Epithelial cell of proximal tubule (primary cell): Measurements from ENCODE around the gene PARL. TPM values are rescaled to one million over a fixed set of nuclear protein-coding genes. Genes with fewer than 3 reads are reported as not detected.

ENCODE experiments used
- DNase-seq: peaks from one replicate; pipeline ENCODE4 v3.0.0-alpha.2; 2011; ENCODE audit warnings: low read depth
- H3K4me3 ChIP-seq: 2 replicates; pipeline ENCODE4 v1.5.1; 2011; ENCODE audit warnings: low read depth, mild to moderate bottlenecking, low read length
- total RNA-seq: library from RNA; depleted of rRNA; stranded (reverse); fragments of >200 nt; gene quantifications from 2 replicates; pipeline ENCODE4 v1.2.3, GENCODE V29; 2015
- TF ChIP-seq, protein P1 (sequence below): conservative IDR thresholded peaks from 2 replicates; pipeline ENCODE4 v1.5.1; 2012; ENCODE audit warnings: low read depth, mild to moderate bottlenecking, low read length

Gene PARL
- total RNA-seq, 1 donor from 2014 or later = 38.1 TPM

DNA sequence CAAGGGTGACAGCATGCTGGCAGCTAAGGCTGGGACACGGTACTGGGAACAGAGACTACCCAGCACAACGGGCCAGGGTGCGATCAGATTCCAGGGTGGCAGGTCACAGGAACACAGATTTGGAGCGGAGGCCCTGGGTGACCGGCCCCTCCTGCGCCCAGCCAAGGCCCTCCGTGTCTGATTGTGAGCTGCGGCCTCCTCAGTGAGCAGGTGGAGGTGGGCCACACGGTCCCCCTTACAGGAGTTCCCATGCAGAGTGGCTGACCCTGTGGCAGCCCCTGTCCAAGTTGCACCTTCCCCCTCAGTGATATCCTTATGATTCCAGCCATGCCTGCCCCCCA is 28.9 kb upstream of the PARL start:
- no peak for DNase-seq
- TF ChIP-seq, protein P1, sequence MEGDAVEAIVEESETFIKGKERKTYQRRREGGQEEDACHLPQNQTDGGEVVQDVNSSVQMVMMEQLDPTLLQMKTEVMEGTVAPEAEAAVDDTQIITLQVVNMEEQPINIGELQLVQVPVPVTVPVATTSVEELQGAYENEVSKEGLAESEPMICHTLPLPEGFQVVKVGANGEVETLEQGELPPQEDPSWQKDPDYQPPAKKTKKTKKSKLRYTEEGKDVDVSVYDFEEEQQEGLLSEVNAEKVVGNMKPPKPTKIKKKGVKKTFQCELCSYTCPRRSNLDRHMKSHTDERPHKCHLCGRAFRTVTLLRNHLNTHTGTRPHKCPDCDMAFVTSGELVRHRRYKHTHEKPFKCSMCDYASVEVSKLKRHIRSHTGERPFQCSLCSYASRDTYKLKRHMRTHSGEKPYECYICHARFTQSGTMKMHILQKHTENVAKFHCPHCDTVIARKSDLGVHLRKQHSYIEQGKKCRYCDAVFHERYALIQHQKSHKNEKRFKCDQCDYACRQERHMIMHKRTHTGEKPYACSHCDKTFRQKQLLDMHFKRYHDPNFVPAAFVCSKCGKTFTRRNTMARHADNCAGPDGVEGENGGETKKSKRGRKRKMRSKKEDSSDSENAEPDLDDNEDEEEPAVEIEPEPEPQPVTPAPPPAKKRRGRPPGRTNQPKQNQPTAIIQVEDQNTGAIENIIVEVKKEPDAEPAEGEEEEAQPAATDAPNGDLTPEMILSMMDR = no peak
- no peak overlapping the region for H3K4me3 ChIP-seq

DNA sequence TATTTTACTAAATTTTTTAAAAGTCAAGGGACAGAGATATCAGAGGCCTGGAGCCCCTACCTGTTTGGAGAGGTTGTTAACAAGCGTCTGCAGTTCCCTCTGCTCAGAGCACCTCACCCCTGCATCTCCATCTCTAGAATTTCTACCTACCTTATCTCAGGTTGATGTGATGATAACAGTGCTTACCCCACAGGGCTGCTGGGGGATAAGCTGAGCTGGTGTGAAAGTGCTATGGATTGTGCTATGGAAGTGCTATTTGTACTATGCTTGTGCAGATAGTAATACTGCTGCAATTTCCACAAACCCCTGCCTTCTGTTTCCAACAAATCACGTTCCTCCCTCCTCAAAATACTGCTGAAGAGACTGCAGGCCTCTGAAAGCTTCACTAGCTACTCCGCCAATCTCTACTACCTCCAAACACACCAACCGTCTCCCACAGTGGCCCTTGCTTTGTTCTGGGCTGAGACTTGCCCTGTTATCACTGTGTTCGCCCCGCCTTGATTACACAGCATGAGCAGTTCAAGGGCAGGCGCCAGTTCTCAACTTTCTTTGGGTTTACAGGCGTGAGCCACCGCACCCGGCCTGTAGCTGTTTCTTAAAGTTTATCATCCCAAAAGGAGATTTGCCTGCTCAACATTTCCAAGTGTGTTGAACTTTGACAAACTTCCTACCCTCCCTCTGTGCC is 28.4 kb upstream of the PARL start:
- TF ChIP-seq, protein P1 = no peak
- DNase-seq = no peak
- no peak overlapping the region for H3K4me3 ChIP-seq

DNA sequence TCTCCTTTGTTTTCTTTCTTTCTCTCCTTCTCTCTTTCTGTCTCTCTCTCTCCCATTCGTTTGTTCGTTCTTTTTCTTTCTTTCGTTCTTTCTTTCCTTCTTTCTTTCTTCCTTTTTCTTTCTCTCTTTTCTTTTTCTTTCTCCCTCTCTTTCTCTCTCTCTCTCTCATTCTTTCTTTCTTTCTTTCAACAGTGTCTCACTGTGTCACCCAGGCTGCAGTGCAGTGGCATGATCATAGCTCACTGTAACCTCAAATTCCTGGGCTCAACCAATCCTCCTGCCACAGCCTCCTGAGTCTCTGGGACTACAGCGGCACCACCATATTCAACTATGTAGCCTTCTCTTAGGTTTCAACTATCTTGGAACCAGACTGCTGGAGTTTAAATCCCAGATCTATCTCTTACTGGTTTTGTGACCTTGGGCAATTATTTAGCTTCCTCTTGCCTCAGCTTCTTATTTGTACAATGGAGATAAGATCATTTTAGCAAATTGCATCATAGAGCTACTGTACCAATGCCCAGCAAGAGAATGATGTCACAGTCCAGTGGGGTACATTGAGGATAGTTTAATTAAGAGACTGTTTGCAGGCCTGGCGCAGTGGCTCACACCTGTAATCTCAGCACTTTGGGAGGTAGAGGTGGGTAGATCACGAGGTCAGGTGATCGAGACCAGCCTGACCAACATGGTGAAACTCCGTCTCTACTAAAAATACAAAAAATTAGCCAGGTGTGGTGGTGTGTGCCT is 27.3 kb upstream of the PARL start:
- DNase-seq = no peak
- TF ChIP-seq, protein P1 = no peak
- no peak overlapping the region for H3K4me3 ChIP-seq

DNA sequence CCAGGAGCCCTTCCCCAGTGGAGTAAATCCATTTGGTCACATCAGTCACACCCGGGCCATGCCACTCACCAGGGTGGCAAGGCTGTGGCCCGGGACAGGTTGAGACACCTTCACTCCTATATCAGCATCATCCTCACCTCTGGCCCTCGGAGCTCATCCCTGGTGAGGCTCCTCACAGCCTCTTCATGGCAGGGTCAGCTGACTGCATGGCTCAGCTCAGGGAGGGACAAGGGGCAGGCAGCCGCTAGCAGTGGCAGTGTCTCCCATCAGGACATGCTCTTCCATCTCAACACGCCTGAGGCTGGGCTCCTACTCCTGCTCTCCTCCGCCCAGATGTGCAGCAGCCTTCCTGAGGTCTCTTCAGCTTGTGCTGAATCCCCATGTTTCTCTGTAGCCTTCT is 26.4 kb upstream of the PARL start:
- DNase-seq = no peak
- H3K4me3 ChIP-seq = no peak overlapping the region
- TF ChIP-seq, protein P1 = no peak

DNA sequence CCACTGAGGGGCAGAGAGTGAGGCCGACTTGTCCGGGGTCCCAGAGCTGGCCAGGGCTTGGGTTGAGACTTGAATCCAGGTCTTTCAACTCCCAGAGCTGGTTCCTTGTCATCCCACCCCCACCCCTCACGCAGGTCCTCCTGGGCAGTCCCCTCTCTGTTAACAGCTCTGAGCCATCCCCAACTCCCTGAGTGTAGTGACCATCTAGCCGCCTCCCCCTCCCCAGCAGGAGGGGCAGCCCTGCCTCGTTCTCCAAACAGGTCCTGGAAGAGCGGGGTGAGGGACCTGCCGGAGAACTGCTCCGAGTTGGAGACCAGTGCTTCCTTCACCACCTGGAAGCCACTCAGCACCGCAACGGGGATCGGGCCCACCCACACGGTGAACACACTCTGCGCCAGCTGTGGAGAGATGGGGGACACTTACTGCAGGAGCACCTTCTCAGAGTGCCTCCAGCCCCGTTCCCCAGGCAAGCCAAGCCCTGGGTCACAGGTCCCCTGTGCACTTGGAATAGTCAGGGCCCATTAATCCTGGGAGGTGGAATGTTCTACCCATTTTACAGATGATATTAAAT is 24.4 kb upstream of the PARL start:
- DNase-seq = no peak
- TF ChIP-seq, protein P1 = no peak
- no peak overlapping the region for H3K4me3 ChIP-seq

DNA sequence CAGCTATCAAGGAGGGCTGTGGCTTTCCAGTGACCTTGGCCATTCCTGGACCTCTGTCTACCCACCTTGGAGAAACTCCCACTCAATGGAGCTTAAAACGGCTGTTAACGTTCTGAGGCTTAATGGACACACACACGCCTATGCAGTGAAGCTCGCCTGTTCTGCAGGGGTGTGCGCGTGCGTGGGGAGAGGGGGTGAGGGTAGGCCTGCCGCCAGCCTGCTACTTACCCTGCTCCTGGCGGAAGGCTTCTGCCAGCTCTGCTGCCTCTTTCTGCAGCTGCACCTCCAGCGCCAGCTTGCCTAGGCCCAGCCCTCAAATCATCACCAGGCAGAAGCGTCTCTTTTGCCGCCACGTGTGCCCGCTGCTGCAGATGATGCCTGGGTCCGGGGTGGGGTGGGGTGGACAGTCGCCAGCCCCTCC is 23.2 kb upstream of the PARL start:
- TF ChIP-seq, protein P1 = no peak
- no peak overlapping the region for H3K4me3 ChIP-seq
- no peak for DNase-seq
